IPS-20b (cell line): ENCODE data around the gene CLEC18A.

ENCODE experiments used
- H3K27ac ChIP-seq: one replicate; pipeline ENCODE4 v1.5.1; 2013; ENCODE audit warnings: low read length
- H3K27me3 ChIP-seq: 2 replicates; pipeline ENCODE4 v1.6.1; 2013; ENCODE audit warnings: mild to moderate bottlenecking, low read length, inconsistent platforms; ENCODE audit not compliant: insufficient read depth
- H3K36me3 ChIP-seq: 2 replicates; pipeline ENCODE4 v1.6.1; 2013; ENCODE audit warnings: low read depth, mild to moderate bottlenecking, inconsistent platforms, low read length, moderate library complexity; ENCODE audit not compliant: insufficient read depth
- H3K4me1 ChIP-seq: 2 replicates; pipeline ENCODE4 v1.6.1; 2013; ENCODE audit warnings: mild to moderate bottlenecking, control low read depth, inconsistent platforms, low read length, moderate library complexity; ENCODE audit not compliant: insufficient read depth
- H3K4me3 ChIP-seq: 2 replicates; pipeline ENCODE4 v1.5.1; 2013; ENCODE audit warnings: mild to moderate bottlenecking, low read length, inconsistent platforms
- H3K9ac ChIP-seq: 2 replicates; pipeline ENCODE4 v1.6.1; 2013; ENCODE audit warnings: low read depth, mild to moderate bottlenecking, inconsistent platforms, low read length, moderate library complexity
- H3K9me3 ChIP-seq: 2 replicates; pipeline ENCODE4 v1.6.1; 2013; ENCODE audit warnings: mild to moderate bottlenecking, low read depth, low read length, inconsistent platforms; ENCODE audit not compliant: insufficient read depth

The CLEC18A gene

GRCh38 chr16:69918241-69918640, 32.9 kb upstream of the CLEC18A start:
- H3K4me3 ChIP-seq = no peak overlapping the region
- no peak overlapping the region for H3K9ac ChIP-seq
- H3K27ac ChIP-seq = no peak overlapping the region

GRCh38 chr16:69921127-69921526, 30.0 kb upstream of the CLEC18A start:
- H3K4me1 ChIP-seq = peaks cover 22% of the 10 kb centered on the region
- H3K27me3 ChIP-seq = no peaks in the 10 kb centered on the region
- no peak overlapping the region for H3K9ac ChIP-seq
- no peaks in the 10 kb centered on the region for H3K36me3 ChIP-seq
- no peaks in the 10 kb centered on the region for H3K9me3 ChIP-seq
- no peak overlapping the region for H3K27ac ChIP-seq
- no peak overlapping the region for H3K4me3 ChIP-seq

More at GRCh38 chr16:69918241-69918640, 32.9 kb upstream of the CLEC18A start:
- Histone ChIP-seq H3K27me3 (no peaks in the 10 kb centered on the region), H3K4me1 (peaks cover 14% of the 10 kb centered on the region), H3K9me3 (no peaks in the 10 kb centered on the region), H3K36me3 (no peaks in the 10 kb centered on the region)

GRCh38 chr16:69922200-69922599, 28.9 kb upstream of the CLEC18A start:
- Histone ChIP-seq H3K4me1 (peaks cover 23% of the 10 kb centered on the region), H3K36me3 (peaks cover 6% of the 10 kb centered on the region; the same call in 1 of the 2 replicates), H3K9me3 (no peaks in the 10 kb centered on the region), H3K9ac (no peak overlapping the region), H3K27ac (no peak overlapping the region), H3K27me3 (no peaks in the 10 kb centered on the region), H3K4me3 (no peak overlapping the region)

- H3K27ac ChIP-seq = no peak overlapping the region
Measured at GRCh38 chr16:69924041-69924775, 26.9 kb upstream of the CLEC18A start.

GRCh38 chr16:69924777-69925191, 26.4 kb upstream of the CLEC18A start:
- Histone ChIP-seq H3K27me3 (no peaks in the 10 kb centered on the region), H3K9ac (no peak overlapping the region), H3K36me3 (peaks cover 6% of the 10 kb centered on the region; the same call in 1 of the 2 replicates), H3K27ac (no peak overlapping the region), H3K9me3 (no peaks in the 10 kb centered on the region), H3K4me3 (no peak overlapping the region), H3K4me1 (peaks cover 12% of the 10 kb centered on the region)

More at GRCh38 chr16:69924041-69924775, 26.9 kb upstream of the CLEC18A start:
- Histone ChIP-seq H3K36me3 (peaks cover 6% of the 10 kb centered on the region; the same call in 1 of the 2 replicates), H3K27me3 (no peaks in the 10 kb centered on the region), H3K9me3 (no peaks in the 10 kb centered on the region), H3K4me1 (peaks cover 12% of the 10 kb centered on the region), H3K9ac (no peak overlapping the region), H3K4me3 (no peak overlapping the region)

GRCh38 chr16:69925311-69925710, 25.8 kb upstream of the CLEC18A start:
- Histone ChIP-seq H3K27me3 (no peaks in the 10 kb centered on the region), H3K27ac (no peak overlapping the region), H3K9ac (no peak overlapping the region), H3K9me3 (no peaks in the 10 kb centered on the region), H3K4me3 (no peak overlapping the region), H3K4me1 (peaks cover 12% of the 10 kb centered on the region), H3K36me3 (peaks cover 6% of the 10 kb centered on the region; the same call in 1 of the 2 replicates)

- no peak overlapping the region for H3K4me3 ChIP-seq
- H3K36me3 ChIP-seq = peaks cover 11% of the 10 kb centered on the region
- no peak overlapping the region for H3K27ac ChIP-seq
- no peaks in the 10 kb centered on the region for H3K9me3 ChIP-seq
- no peak overlapping the region for H3K9ac ChIP-seq
- no peaks in the 10 kb centered on the region for H3K27me3 ChIP-seq
- H3K4me1 ChIP-seq = peaks cover 12% of the 10 kb centered on the region
Measured at GRCh38 chr16:69926241-69926640, 24.9 kb upstream of the CLEC18A start.

GRCh38 chr16:69927056-69927757, 23.9 kb upstream of the CLEC18A start:
- Histone ChIP-seq H3K9ac (peak overlapping the region; percentile 58; the same call in 1 of the 2 replicates), H3K4me3 (no peak overlapping the region), H3K27ac (no peak overlapping the region), H3K4me1 (peaks cover 12% of the 10 kb centered on the region), H3K9me3 (no peaks in the 10 kb centered on the region), H3K36me3 (peaks cover 20% of the 10 kb centered on the region), H3K27me3 (no peaks in the 10 kb centered on the region)

- no peak overlapping the region for H3K9ac ChIP-seq
- H3K4me3 ChIP-seq = no peak overlapping the region
- H3K27me3 ChIP-seq = no peaks in the 10 kb centered on the region
- H3K9me3 ChIP-seq = no peaks in the 10 kb centered on the region
- peaks cover 6% of the 10 kb centered on the region for H3K4me1 ChIP-seq
- H3K36me3 ChIP-seq = peaks cover 27% of the 10 kb centered on the region
- H3K27ac ChIP-seq = no peak overlapping the region
Measured at GRCh38 chr16:69928856-69929400, 22.2 kb upstream of the CLEC18A start.

GRCh38 chr16:69929480-69929879, 21.7 kb upstream of the CLEC18A start:
- peaks cover 27% of the 10 kb centered on the region for H3K36me3 ChIP-seq
- H3K4me1 ChIP-seq = peaks cover 4% of the 10 kb centered on the region; the same call in 1 of the 2 replicates
- H3K9me3 ChIP-seq = no peaks in the 10 kb centered on the region
- H3K9ac ChIP-seq = no peak overlapping the region
- no peak overlapping the region for H3K27ac ChIP-seq
- no peaks in the 10 kb centered on the region for H3K27me3 ChIP-seq
- no peak overlapping the region for H3K4me3 ChIP-seq

GRCh38 chr16:69930117-69930776, 20.9 kb upstream of the CLEC18A start:
- H3K4me3 ChIP-seq = no peak overlapping the region
- no peaks in the 10 kb centered on the region for H3K27me3 ChIP-seq
- H3K4me1 ChIP-seq = peaks cover 4% of the 10 kb centered on the region; the same call in 1 of the 2 replicates
- no peak overlapping the region for H3K27ac ChIP-seq
- no peaks in the 10 kb centered on the region for H3K9me3 ChIP-seq
- H3K9ac ChIP-seq = no peak overlapping the region
- peaks cover 27% of the 10 kb centered on the region for H3K36me3 ChIP-seq
